Measurements from ENCODE around the gene NELL1. TPM values are rescaled to one million over a fixed set of nuclear protein-coding genes. Genes with fewer than 3 reads are reported as not detected.

Gene NELL1
- total RNA-seq, 6 donors from 2014 or later, result 0.26 TPM; not detected in 5

- Histone ChIP-seq H3K27ac (no peak overlapping the region), H3K27me3 (no peaks in the 10 kb centered on the region), H3K9me3 (peaks cover 0 to 3% (median 0%) of the 10 kb centered on the region in 4 donors), H3K36me3 (no peaks in the 10 kb centered on the region), H3K4me3 (no peak overlapping the region), H3K4me1 (no peaks in the 10 kb centered on the region)
- DNase-seq, result no peak
- no peak for ATAC-seq (ENCODE audit: low FRiP score in 2 of 2)
- WGBS, 2 donors, result 62 to 74% methylated on average over 1 of the region's 1 CpG
- TF ChIP-seq POLR2A (IDR thresholded peaks at IDR 0.05), result no peak
- TF ChIP-seq CTCF (IDR thresholded peaks at IDR 0.05), result no peak
- TF ChIP-seq POLR2AphosphoS5 (IDR thresholded peaks at IDR 0.05), result no peak
- no peak for TF ChIP-seq EP300 (IDR thresholded peaks at IDR 0.05)
Measured at GRCh38 chr11:21492931-21493330, 823.5 kb downstream of the NELL1 start.

DNA sequence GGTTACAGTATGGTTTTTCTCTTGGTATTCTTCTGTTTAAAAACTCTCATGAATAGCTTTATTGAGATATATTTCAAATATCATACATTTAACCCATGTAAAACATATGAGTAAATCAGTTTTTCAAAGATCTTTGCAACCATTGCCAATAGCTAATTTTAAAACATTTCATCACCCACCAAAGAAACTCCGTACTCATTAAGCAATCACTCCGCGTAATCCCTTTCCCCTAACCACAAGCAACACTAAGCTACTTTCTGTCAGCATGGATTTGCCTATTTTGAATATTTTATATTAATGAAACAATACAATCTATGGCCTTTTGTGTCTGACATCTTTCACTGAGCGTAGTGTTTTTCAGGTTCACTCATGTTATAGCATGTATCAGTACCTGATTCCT is 825.6 kb downstream of the NELL1 start:
- no peak for TF ChIP-seq POLR2AphosphoS5 (IDR thresholded peaks at IDR 0.05)
- no peak for TF ChIP-seq POLR2A (IDR thresholded peaks at IDR 0.05)
- no peak for TF ChIP-seq EP300 (IDR thresholded peaks at IDR 0.05)
- no peak for TF ChIP-seq CTCF (IDR thresholded peaks at IDR 0.05)
- H3K36me3 ChIP-seq, result no peaks in the 10 kb centered on the region
- no peak overlapping the region for H3K27ac ChIP-seq
- 70 to 88% methylated on average over 4 of the region's 4 CpGs for WGBS, 2 donors
- H3K4me3 ChIP-seq, result no peak overlapping the region
- DNase-seq (no peak), ATAC-seq (ENCODE audit: low FRiP score in 2 of 2) (no peak)
- H3K9me3 ChIP-seq, result peaks cover 0 to 3% (median 0%) of the 10 kb centered on the region in 4 donors
- H3K27me3 ChIP-seq, result no peaks in the 10 kb centered on the region
- no peaks in the 10 kb centered on the region for H3K4me1 ChIP-seq

DNA sequence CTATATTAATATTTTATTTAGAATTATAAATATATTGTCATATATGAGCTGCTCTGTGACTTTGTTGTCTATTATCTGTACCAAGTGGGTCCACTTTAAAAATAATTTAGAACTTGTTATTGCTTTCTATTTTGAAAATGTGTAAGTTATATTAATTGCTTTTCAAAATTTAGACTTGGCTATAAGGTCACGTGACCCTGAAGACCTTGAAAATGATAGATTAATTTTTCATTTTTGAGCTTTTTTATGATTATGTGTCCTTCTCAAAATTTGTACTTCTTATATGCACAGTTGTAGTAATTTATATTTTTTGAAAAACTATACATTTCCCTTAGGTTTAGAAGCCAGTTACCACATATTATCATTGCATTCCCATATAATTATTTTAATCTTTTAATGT is 826.5 kb downstream of the NELL1 start:
- H3K4me3 ChIP-seq, result no peak overlapping the region
- no peak for TF ChIP-seq POLR2A (IDR thresholded peaks at IDR 0.05)
- TF ChIP-seq CTCF (IDR thresholded peaks at IDR 0.05), result no peak
- TF ChIP-seq POLR2AphosphoS5 (IDR thresholded peaks at IDR 0.05), result no peak
- TF ChIP-seq EP300 (IDR thresholded peaks at IDR 0.05), result no peak
- WGBS, 2 donors, result 93 to 97% methylated on average over 1 of the region's 1 CpG
- H3K27me3 ChIP-seq, result no peaks in the 10 kb centered on the region
- H3K36me3 ChIP-seq, result no peaks in the 10 kb centered on the region
- ATAC-seq (ENCODE audit: low FRiP score in 2 of 2), result no peak
- DNase-seq, result no peak
- no peak overlapping the region for H3K27ac ChIP-seq
- H3K4me1 ChIP-seq, result no peaks in the 10 kb centered on the region
- peaks cover 0 to 3% (median 0%) of the 10 kb centered on the region in 4 donors for H3K9me3 ChIP-seq

DNA sequence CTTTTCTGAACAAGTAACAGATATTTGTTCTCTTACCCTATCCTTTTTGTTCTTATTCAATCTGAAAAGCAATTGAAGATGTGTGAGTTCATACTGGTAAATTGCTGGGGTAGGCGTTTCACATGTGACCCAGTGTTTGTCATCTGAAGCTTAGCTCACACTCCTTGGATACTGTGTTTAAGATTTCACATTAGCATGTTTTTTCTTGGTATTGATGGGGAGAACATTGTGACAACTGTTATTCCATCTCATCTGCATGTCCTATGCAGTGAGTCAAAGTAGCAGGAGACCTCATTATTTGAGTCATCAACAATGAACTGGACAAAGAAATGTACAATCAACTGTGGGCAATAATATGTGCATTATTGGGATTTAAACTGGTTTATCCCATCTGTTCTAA is 831.9 kb downstream of the NELL1 start:
- no peak overlapping the region for H3K4me3 ChIP-seq
- no peak for TF ChIP-seq POLR2AphosphoS5 (IDR thresholded peaks at IDR 0.05)
- no peak for TF ChIP-seq POLR2A (IDR thresholded peaks at IDR 0.05)
- no peak for TF ChIP-seq EP300 (IDR thresholded peaks at IDR 0.05)
- no peak for DNase-seq
- no peak for ATAC-seq (ENCODE audit: low FRiP score in 2 of 2)
- H3K9me3 ChIP-seq, result no peaks in the 10 kb centered on the region
- no peaks in the 10 kb centered on the region for H3K36me3 ChIP-seq
- H3K27me3 ChIP-seq, result no peaks in the 10 kb centered on the region
- 79 to 81% methylated on average over 1 of the region's 1 CpG for WGBS, 2 donors
- H3K27ac ChIP-seq, result no peak overlapping the region
- H3K4me1 ChIP-seq, result no peaks in the 10 kb centered on the region

DNA sequence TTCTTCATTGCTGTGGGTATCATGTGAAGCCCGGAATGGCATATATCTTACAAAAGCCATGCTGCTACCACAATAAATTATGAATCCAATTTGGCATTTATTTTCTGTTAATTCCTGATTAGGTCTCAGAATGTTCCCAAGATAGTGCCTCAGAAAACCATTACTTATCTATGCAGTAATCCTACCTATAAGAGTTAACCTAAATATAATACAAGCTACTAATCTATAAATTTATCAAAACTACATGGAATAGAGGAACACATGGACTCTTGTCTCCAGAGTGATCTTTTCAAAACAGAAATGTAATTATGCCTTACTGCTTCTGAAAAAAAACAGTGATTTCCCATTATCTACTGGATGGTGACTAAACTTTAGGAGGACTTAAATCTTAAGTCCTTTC is 835.7 kb downstream of the NELL1 start:
- no peak for DNase-seq
- Histone ChIP-seq H3K4me1 (no peaks in the 10 kb centered on the region), H3K36me3 (no peaks in the 10 kb centered on the region), H3K27ac (no peak overlapping the region), H3K27me3 (no peaks in the 10 kb centered on the region), H3K9me3 (no peaks in the 10 kb centered on the region), H3K4me3 (no peak overlapping the region)
- WGBS, 2 donors, result 83 to 93% methylated on average over 1 of the region's 1 CpG
- ATAC-seq (ENCODE audit: low FRiP score in 2 of 2), result no peak
- TF ChIP-seq POLR2A (IDR thresholded peaks at IDR 0.05), result no peak
- no peak for TF ChIP-seq EP300 (IDR thresholded peaks at IDR 0.05)
- no peak for TF ChIP-seq CTCF (IDR thresholded peaks at IDR 0.05)
- TF ChIP-seq POLR2AphosphoS5 (IDR thresholded peaks at IDR 0.05), result no peak

Data from upper lobe of left lung (tissue), 6 donors.